ENCODE measurements around the gene LRRC75B. TPM values are rescaled to one million over a fixed set of nuclear protein-coding genes. Genes with fewer than 3 reads are reported as not detected.

Gene LRRC75B
- total RNA-seq, 1 donor from 2014 or later: 32.5 TPM

DNA sequence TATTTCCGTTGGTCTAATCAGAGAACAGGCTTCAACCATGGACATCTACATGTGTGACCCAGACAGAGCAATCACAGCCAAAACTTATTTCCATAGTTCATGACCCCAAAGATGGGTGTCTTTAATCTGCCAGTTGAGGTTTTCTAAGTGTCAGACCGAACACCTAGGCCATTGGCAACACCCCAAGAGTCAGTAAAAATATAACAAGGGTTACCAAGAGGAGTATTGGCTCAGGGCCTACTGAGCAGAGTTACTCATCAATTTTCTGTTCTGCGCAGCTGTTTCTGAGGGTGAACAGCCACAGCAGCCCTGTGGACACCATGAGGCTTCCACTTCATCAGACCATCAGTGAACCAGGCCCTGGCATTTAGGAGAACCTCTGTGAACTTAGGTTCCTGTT lies 56.8 kb downstream of the LRRC75B start:
- Mint-ChIP-seq H3K27me3 (ENCODE audit: low read depth) (no peaks in the 10 kb centered on the region), H3K4me3 (no peak overlapping the region)

More for the DNA sequence above, 56.8 kb downstream of the LRRC75B start:
- Mint-ChIP-seq H3K4me1 (peaks cover 11% of the 10 kb centered on the region), H3K27ac (no peak overlapping the region), H3K9me3 (no peaks in the 10 kb centered on the region), H3K36me3 (peaks cover 8% of the 10 kb centered on the region)
- no peak for DNase-seq (ENCODE audit: low spot score in 2 of 2, unreplicated experiment in 2 of 2)
- TF ChIP-seq, protein P1, sequence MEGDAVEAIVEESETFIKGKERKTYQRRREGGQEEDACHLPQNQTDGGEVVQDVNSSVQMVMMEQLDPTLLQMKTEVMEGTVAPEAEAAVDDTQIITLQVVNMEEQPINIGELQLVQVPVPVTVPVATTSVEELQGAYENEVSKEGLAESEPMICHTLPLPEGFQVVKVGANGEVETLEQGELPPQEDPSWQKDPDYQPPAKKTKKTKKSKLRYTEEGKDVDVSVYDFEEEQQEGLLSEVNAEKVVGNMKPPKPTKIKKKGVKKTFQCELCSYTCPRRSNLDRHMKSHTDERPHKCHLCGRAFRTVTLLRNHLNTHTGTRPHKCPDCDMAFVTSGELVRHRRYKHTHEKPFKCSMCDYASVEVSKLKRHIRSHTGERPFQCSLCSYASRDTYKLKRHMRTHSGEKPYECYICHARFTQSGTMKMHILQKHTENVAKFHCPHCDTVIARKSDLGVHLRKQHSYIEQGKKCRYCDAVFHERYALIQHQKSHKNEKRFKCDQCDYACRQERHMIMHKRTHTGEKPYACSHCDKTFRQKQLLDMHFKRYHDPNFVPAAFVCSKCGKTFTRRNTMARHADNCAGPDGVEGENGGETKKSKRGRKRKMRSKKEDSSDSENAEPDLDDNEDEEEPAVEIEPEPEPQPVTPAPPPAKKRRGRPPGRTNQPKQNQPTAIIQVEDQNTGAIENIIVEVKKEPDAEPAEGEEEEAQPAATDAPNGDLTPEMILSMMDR (IDR thresholded peaks at IDR 0.05; ENCODE audit: unreplicated experiment): no peak

Other genes starting within 250 kb of the LRRC75B start
- 8.3 to 10.8 TPM (median 9.4 TPM) in 3 replicates for gene ADORA2A, start 165.5 kb downstream of the LRRC75B start, total RNA-seq
- gene UPB1, start 97.7 kb downstream of the LRRC75B start, total RNA-seq: 1.3 to 1.5 TPM (median 1.3 TPM) in 3 replicates
- gene GUCD1, start 37.9 kb downstream of the LRRC75B start, total RNA-seq: 79.4 to 83.6 TPM (median 83.2 TPM) in 3 replicates
- 95.1 to 110 TPM (median 102 TPM) in 3 replicates for gene SNRPD3, start 37.1 kb downstream of the LRRC75B start, total RNA-seq
- gene GGT1, start 10.1 kb upstream of the LRRC75B start, total RNA-seq: 16.1 to 18.2 TPM (median 17.5 TPM) in 3 replicates
- not detected in 3 replicates for gene PIWIL3, start 181.6 kb upstream of the LRRC75B start, total RNA-seq
- 1.1 to 1.7 TPM (median 1.2 TPM) in 3 replicates for gene SGSM1, start 213.1 kb upstream of the LRRC75B start, total RNA-seq